BLaER1 treated with 17β-estradiol and CSF1 and Interleukin-3, amounts not matched to agents 10 nM and 100 nM (cell line): ENCODE measurements around the gene IRF7.
"Not testable (repeated sequence)": the region's sequence is repeated elsewhere in the genome, so short reads cannot be mapped to it uniquely, and the experiment has no call there.

Source experiments
- H3K27ac ChIP-seq, 11 experiments: shearing (Covaris generic); formaldehyde crosslinking; 2 replicates each; pipeline ENCODE4 v1.8.1; 2022
- H3K27me3 ChIP-seq, 11 experiments: shearing (Covaris generic); formaldehyde crosslinking; 2 replicates each; pipeline ENCODE4 v1.8.1; 2022
- H3K36me3 ChIP-seq, 11 experiments: shearing (Covaris generic); formaldehyde crosslinking; 2 replicates each; pipeline ENCODE4 v1.8.1; 2022
- H3K4me1 ChIP-seq, 10 experiments: shearing (Covaris generic); formaldehyde crosslinking; 2 replicates each; pipeline ENCODE4 v1.8.1; 2022
- H3K4me2 ChIP-seq, 11 experiments: shearing (Covaris generic); formaldehyde crosslinking; 2 replicates each; pipeline ENCODE4 v1.8.1; 2022
- H3K4me3 ChIP-seq, 10 experiments: shearing (Covaris generic); formaldehyde crosslinking; 2 replicates each; pipeline ENCODE4 v1.8.1; 2022
- H3K9ac ChIP-seq, 11 experiments: shearing (Covaris generic); formaldehyde crosslinking; 2 replicates each; pipeline ENCODE4 v1.8.1; 2022
- H3K9me3 ChIP-seq, 11 experiments: shearing (Covaris generic); formaldehyde crosslinking; replicated peaks in 1 of 11; 2 replicates each; pipeline ENCODE4 v1.8.1; 2022
- H4K20me1 ChIP-seq, 11 experiments: shearing (Covaris generic); formaldehyde crosslinking; 2 replicates each; pipeline ENCODE4 v1.8.1; 2022
- Cebpa-rat ChIP-seq, 11 experiments: shearing (Covaris generic); IDR thresholded peaks; 2 replicates each; pipeline ENCODE4 v1.8.1; 2022

Gene IRF7

DNA sequence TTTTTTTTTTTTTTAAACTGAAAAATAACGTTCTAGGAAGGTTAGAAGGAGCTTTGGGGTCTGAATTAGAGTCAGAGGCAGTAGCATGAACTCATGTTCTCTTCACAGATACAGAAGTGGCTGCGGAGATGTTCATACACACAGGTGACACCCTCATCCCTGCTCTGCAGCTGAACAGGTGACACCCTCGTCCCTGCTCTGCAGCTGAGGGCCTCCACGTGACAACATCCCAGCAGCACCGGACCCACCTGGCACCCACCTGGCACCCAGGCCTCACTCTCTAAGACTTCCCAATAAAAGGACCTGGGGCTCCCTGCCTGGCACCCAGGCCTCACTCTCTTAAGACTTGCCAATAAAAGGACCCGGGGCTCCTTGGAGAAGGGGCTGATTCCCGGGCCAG lies 41.1 kb upstream of the IRF7 start:
- no peak overlapping the region for H3K4me2 ChIP-seq
- TF ChIP-seq Cebpa-rat (IDR thresholded peaks at IDR 0.05): no peak
- peaks cover 14 to 26% (median 23%) of the 10 kb centered on the region in 10 experiments for H3K4me1 ChIP-seq
- H4K20me1 ChIP-seq: peaks cover 30 to 92% (median 76%) of the 10 kb centered on the region in 11 experiments; a peak in 21 of 22 replicates
- no peak overlapping the region for H3K27ac ChIP-seq
- no peak overlapping the region for H3K4me3 ChIP-seq
- peaks cover 82 to 100% (median 88%) of the 10 kb centered on the region in 11 experiments for H3K36me3 ChIP-seq
- peaks cover 0 to 5% (median 0%) of the 10 kb centered on the region in 11 experiments; a peak in 1 of 22 replicates for H3K9me3 ChIP-seq
- H3K27me3 ChIP-seq: no peaks in the 10 kb centered on the region; a peak in 1 of 22 replicates
- no peak overlapping the region for H3K9ac ChIP-seq

DNA sequence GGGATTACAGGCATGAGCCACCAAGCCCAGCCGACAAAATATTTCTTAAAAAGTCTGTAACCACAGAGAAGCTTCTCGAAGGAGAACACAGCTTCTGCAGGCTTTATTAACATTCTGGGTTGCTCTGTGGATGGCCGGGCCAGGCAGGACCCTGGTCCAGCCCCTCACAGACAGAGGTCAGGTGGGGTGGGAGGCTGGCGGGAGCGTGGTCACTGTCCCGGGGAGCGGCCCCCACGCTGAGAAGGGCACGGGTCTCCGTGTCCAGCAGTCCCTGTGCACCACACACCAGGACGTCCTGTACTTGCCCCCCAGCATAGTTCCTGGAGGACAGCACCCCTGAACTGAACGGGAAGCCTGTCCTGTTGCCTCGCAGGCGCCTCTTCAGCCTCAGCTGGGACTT lies 40.7 kb upstream of the IRF7 start:
- Histone ChIP-seq H3K27me3 (no peaks in the 10 kb centered on the region; a peak in 1 of 22 replicates), H3K27ac (no peak overlapping the region), H3K4me2 (no peak overlapping the region), H3K4me3 (no peak overlapping the region), H4K20me1 (peaks cover 26 to 87% (median 71%) of the 10 kb centered on the region in 11 experiments; a peak in 21 of 22 replicates), H3K4me1 (peaks cover 14 to 23% (median 20%) of the 10 kb centered on the region in 10 experiments), H3K9me3 (peaks cover 0 to 5% (median 0%) of the 10 kb centered on the region in 11 experiments; a peak in 1 of 22 replicates), H3K36me3 (peaks cover 82 to 100% (median 88%) of the 10 kb centered on the region in 11 experiments), H3K9ac (no peak overlapping the region)
- TF ChIP-seq Cebpa-rat (IDR thresholded peaks at IDR 0.05): no peak

DNA sequence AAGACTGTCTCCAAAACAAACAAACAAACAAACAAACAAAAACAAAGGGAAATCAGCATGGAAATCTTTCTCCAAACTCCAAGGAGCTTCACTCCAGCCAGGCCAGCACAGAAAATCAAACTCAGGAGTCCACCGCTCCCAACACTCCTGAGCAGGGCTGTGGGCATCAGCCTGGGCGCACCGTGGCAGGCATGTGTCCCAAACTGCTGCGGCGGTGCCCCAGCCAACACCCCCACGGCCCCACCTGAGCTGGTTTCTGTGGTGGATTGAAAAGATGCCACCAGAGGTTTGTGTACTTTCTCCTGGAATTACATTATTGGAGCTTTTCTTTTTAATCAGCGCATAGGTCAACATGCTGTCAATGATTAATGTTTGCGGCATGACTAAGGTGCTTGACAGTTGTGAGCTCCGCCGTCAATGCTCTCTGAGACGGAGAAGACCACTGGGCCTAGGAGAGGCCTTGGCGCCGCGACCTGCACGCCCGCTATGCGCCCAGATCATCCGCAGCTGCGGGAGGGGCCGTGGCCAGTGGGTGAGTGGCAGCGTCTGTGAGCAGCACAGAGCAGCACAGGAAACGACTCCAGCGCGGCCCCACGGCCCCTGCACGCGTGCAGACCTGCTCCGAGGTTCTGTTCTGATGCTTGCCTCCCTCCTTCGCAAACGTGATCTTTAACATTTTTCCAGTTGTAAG lies 39.4 kb upstream of the IRF7 start:
- H3K27me3 ChIP-seq: no peaks in the 10 kb centered on the region; a peak in 1 of 22 replicates
- peaks cover 2 to 11% (median 8%) of the 10 kb centered on the region in 10 experiments for H3K4me1 ChIP-seq
- peaks cover 14 to 76% (median 59%) of the 10 kb centered on the region in 11 experiments; a peak in 21 of 22 replicates for H4K20me1 ChIP-seq
- TF ChIP-seq Cebpa-rat (IDR thresholded peaks at IDR 0.05): no peak
- no peak overlapping the region for H3K4me3 ChIP-seq
- H3K36me3 ChIP-seq: peaks cover 83 to 100% (median 93%) of the 10 kb centered on the region in 11 experiments
- H3K27ac ChIP-seq: no peak overlapping the region
- H3K9me3 ChIP-seq: peaks cover 0 to 5% (median 0%) of the 10 kb centered on the region in 11 experiments; a peak in 1 of 22 replicates
- no peak overlapping the region for H3K9ac ChIP-seq
- H3K4me2 ChIP-seq: no peak overlapping the region

DNA sequence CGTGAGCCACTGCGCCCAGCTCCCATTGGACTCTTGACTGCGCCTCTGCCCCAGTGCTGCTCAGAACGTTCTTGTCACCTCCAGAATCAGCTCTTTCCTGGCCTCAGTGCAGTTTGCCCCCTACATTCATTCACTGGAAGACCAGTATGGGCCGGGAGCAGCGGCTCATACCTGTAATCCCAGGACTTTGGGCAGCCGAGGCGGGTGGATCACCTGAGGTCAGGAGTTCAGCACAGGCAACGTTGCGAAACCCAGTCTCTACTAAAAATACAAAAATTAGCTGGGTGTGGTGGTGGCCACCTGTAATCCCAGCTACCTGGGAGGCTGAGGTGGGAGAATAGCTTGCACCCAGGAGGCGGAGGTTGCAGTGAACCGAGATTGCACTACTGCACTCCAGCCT lies 38.7 kb upstream of the IRF7 start:
- not testable (repeated sequence) for H3K9ac ChIP-seq, H3K27ac ChIP-seq, H3K9me3 ChIP-seq, H3K4me2 ChIP-seq, H3K4me1 ChIP-seq, H3K4me3 ChIP-seq, H3K27me3 ChIP-seq
- Histone ChIP-seq H4K20me1 (peaks cover 6 to 69% (median 51%) of the 10 kb centered on the region in 11 experiments; a peak in 21 of 22 replicates), H3K36me3 (peaks cover 83 to 100% (median 94%) of the 10 kb centered on the region in 11 experiments)

DNA sequence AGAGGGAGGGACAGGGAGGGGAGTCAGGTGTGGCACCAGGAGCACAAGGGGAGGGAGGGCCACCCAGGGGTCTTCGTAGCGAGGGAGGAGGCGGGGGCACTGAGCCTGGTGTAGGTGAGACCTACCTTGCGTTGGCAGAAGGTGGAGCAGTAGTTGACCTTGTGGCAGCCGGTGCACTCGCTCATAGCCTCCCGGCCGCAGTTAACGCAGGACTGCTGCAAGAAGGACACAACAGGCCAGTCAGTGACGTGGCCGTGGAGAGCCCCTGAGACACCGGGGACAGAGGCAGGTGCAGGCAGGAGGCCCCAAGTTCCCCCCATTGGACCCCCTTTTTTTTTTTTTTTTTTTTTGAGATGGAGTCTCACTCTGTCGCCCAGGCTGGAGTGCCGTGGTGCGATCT lies 38.1 kb upstream of the IRF7 start:
- H3K9ac ChIP-seq: no peak overlapping the region
- H4K20me1 ChIP-seq: peaks cover 4 to 63% (median 45%) of the 10 kb centered on the region in 11 experiments; a peak in 21 of 22 replicates
- no peak for TF ChIP-seq Cebpa-rat (IDR thresholded peaks at IDR 0.05)
- no peak overlapping the region for H3K27ac ChIP-seq
- H3K36me3 ChIP-seq: peaks cover 83 to 100% (median 94%) of the 10 kb centered on the region in 11 experiments
- H3K4me3 ChIP-seq: no peak overlapping the region
- H3K4me2 ChIP-seq: no peak overlapping the region
- no peaks in the 10 kb centered on the region; a peak in 1 of 20 replicates for H3K4me1 ChIP-seq
- H3K27me3 ChIP-seq: no peaks in the 10 kb centered on the region
- peaks cover 0 to 5% (median 0%) of the 10 kb centered on the region in 11 experiments; a peak in 1 of 22 replicates for H3K9me3 ChIP-seq

DNA sequence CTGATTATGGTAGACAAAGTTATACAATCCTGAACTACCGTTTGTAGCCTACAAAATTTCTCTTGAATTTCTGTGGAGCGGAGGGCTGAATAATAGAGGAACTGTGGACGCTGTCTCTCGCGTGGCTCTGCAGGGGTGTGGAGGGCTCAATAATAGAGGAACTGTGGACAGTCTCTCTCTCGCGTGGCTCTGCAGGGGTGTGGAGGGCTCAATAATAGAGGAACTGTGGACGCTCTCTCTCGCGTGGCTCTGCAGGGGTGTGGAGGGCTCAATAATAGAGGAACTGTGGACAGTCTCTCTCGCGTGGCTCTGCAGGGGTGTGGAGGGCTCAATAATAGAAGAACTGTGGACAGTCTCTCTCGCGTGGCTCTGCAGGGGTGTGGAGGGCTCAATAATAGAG lies 37.4 kb upstream of the IRF7 start:
- not testable (repeated sequence) for H3K4me1 ChIP-seq, H3K27ac ChIP-seq, H3K9ac ChIP-seq, H3K9me3 ChIP-seq, H3K27me3 ChIP-seq, H3K4me3 ChIP-seq, H3K4me2 ChIP-seq
- peaks cover 4 to 56% (median 38%) of the 10 kb centered on the region in 11 experiments; a peak in 21 of 22 replicates for H4K20me1 ChIP-seq
- peaks cover 77 to 100% (median 92%) of the 10 kb centered on the region in 11 experiments for H3K36me3 ChIP-seq

DNA sequence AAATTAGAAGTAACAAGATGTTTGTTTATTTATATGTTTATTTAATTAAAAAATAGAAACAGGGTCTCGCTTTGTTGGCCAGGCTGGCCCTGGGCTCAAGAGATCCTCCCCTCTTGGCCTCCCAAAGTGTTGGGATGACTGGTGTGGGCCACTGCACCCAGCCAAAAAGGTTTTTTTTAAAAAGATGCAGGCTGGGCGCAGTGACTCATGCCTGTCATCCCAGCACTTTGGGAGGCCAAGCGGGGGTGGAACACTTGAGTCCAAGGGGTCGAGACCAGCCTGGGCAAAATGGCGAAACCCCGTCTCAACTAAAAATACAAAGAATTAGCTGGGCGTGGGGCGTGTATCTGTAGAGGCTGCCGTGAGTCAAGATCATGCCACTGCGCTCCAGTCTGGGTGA lies 34.7 kb upstream of the IRF7 start:
- Histone ChIP-seq H3K4me2 (no peak overlapping the region), H3K27me3 (no peaks in the 10 kb centered on the region), H3K9ac (no peak overlapping the region), H3K9me3 (peaks cover 0 to 5% (median 0%) of the 10 kb centered on the region in 11 experiments; a peak in 1 of 22 replicates), H4K20me1 (peaks cover 0 to 54% (median 23%) of the 10 kb centered on the region in 11 experiments; a peak in 17 of 22 replicates), H3K4me1 (peaks cover 14 to 19% (median 17%) of the 10 kb centered on the region in 10 experiments), H3K36me3 (peaks cover 60 to 95% (median 77%) of the 10 kb centered on the region in 11 experiments), H3K4me3 (no peak overlapping the region), H3K27ac (no peak overlapping the region)
- TF ChIP-seq Cebpa-rat (IDR thresholded peaks at IDR 0.05): no peak

DNA sequence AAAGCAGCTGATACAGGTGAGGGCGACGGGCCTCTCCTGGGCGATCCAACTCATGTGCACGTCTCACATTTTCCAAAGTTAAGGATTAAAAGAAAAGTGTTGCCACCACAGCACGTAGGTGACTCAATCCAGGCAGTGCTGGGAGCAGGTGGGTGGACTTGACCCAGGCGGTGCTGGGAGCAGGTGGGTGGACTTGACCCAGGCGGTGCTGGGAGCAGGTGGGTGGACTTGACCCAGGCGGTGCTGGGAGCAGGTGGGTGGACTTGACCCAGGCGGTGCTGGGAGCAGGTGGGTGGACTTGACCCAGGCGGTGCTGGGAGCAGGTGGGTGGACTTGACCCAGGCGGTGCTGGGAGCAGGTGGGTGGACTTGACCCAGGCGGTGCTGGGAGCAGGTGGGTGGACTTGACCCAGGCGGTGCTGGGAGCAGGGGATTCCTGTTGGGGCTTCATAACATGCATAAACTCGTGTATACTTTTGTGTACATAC lies 32.0 kb upstream of the IRF7 start:
- H3K27ac ChIP-seq, H3K4me3 ChIP-seq, H3K9ac ChIP-seq, H3K4me2 ChIP-seq, H3K9me3 ChIP-seq, H3K27me3 ChIP-seq: not testable (repeated sequence)
- peaks cover 17 to 24% (median 22%) of the 10 kb centered on the region in 10 experiments for H3K4me1 ChIP-seq
- H3K36me3 ChIP-seq: peaks cover 50 to 87% (median 67%) of the 10 kb centered on the region in 11 experiments
- peaks cover 0 to 55% (median 33%) of the 10 kb centered on the region in 11 experiments; a peak in 19 of 22 replicates for H4K20me1 ChIP-seq

DNA sequence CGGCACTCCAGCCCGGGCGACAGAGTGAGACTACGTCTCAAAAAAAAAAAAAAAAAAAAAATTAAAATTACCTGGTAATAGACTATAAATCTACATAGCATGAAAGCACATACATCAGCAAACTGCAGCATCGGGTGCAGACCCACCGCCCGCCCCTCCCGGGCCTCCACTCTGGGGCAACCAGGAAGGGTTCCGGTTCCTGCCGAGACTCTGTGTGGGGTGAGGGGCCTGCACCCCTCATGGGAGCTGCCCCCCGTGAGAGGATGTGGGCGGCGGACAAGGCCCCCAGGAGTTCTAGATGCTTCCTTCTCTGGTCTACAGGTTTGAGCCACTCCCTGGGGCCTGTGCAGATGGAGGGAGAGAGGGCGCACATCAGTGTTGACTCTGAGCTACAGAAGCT lies 30.5 kb upstream of the IRF7 start:
- Histone ChIP-seq H3K4me2 (peak overlapping the region; percentile 47 to 89 (median 67)), H3K4me1 (peaks cover 18 to 35% (median 32%) of the 10 kb centered on the region in 10 experiments), H3K27me3 (peaks cover 0 to 9% (median 7%) of the 10 kb centered on the region in 11 experiments; a peak in 19 of 22 replicates), H3K36me3 (peaks cover 42 to 86% (median 66%) of the 10 kb centered on the region in 11 experiments), H3K27ac (0 out of 22 replicates have a peak overlapping the region, but pooled peaks of 1 of the 11 experiments have one; percentile 17), H3K4me3 (no peak overlapping the region), H3K9me3 (no peaks in the 10 kb centered on the region), H3K9ac (peak overlapping the region in 5 of 11 experiments; percentile 25 to 42 (median 33); a peak in 3 of 22 replicates), H4K20me1 (peaks cover 14 to 70% (median 48%) of the 10 kb centered on the region in 11 experiments)
- no peak for TF ChIP-seq Cebpa-rat (IDR thresholded peaks at IDR 0.05)
